ENCODE measurements around the gene SYNDIG1. TPM values are rescaled to one million over a fixed set of nuclear protein-coding genes. Genes with fewer than 3 reads are reported as not detected.

The SYNDIG1 gene
- total and polyA plus RNA-seq, 4 donors, result 0.20 to 5.0 (median 0.63) TPM

GRCh38 chr20:24665196-24665595 lies 195.8 kb downstream of the SYNDIG1 start:
- DNase-seq, result no peak
- Histone ChIP-seq H3K27me3 (ENCODE audit: control insufficient read depth in 3 of 3, insufficient read depth in 3 of 3, low read length in 2 of 3) (peaks cover 0 to 10% (median 0%) of the 10 kb centered on the region in 3 donors), H3K4me3 (no peak overlapping the region), H3K27ac (ENCODE audit: low read depth in 1 of 2, low read length in 1 of 2) (no peak overlapping the region), H3K9me3 (ENCODE audit: control insufficient read depth in 4 of 4, insufficient read depth in 3 of 4, low read length in 3 of 4) (no peaks in the 10 kb centered on the region), H3K9ac (ENCODE audit: insufficient read depth in 1 of 2, low read length in 2 of 2) (no peak overlapping the region), H3K36me3 (ENCODE audit: control insufficient read depth in 4 of 4, insufficient read depth in 4 of 4, low read length in 4 of 4) (no peaks in the 10 kb centered on the region), H3K4me1 (ENCODE audit: control insufficient read depth in 5 of 5, insufficient read depth in 5 of 5, low read length in 5 of 5) (peaks cover 0 to 12% (median 5%) of the 10 kb centered on the region in 5 donors)
- no peak for ATAC-seq (ENCODE audit: insufficient read depth, low FRiP score)
- no peak for TF ChIP-seq CTCF (IDR thresholded peaks at IDR 0.05; ENCODE audit: control extremely low read depth, extremely low read depth)
- WGBS, 2 donors, result 78 to 80% methylated on average over 13 of the region's 13 CpGs

- 88 to 91% methylated on average over 15 of the region's 15 CpGs for WGBS, 2 donors
- ATAC-seq (ENCODE audit: insufficient read depth, low FRiP score), result no peak
- Histone ChIP-seq H3K9me3 (ENCODE audit: control insufficient read depth in 4 of 4, insufficient read depth in 3 of 4, low read length in 3 of 4) (no peaks in the 10 kb centered on the region), H3K9ac (ENCODE audit: insufficient read depth in 1 of 2, low read length in 2 of 2) (no peak overlapping the region), H3K4me1 (ENCODE audit: control insufficient read depth in 5 of 5, insufficient read depth in 5 of 5, low read length in 5 of 5) (peaks cover 0 to 12% (median 5%) of the 10 kb centered on the region in 5 donors), H3K36me3 (ENCODE audit: control insufficient read depth in 4 of 4, insufficient read depth in 4 of 4, low read length in 4 of 4) (no peaks in the 10 kb centered on the region), H3K27me3 (ENCODE audit: control insufficient read depth in 3 of 3, insufficient read depth in 3 of 3, low read length in 2 of 3) (peaks cover 0 to 10% (median 0%) of the 10 kb centered on the region in 3 donors), H3K4me3 (no peak overlapping the region), H3K27ac (ENCODE audit: low read depth in 1 of 2, low read length in 1 of 2) (no peak overlapping the region)
- no peak for TF ChIP-seq CTCF (IDR thresholded peaks at IDR 0.05; ENCODE audit: control extremely low read depth, extremely low read depth)
- no peak for DNase-seq
Observed at GRCh38 chr20:24665741-24666191, 196.3 kb downstream of the SYNDIG1 start.

- no peak for TF ChIP-seq CTCF (IDR thresholded peaks at IDR 0.05; ENCODE audit: control extremely low read depth, extremely low read depth)
- Histone ChIP-seq H3K27me3 (ENCODE audit: control insufficient read depth in 3 of 3, insufficient read depth in 3 of 3, low read length in 2 of 3) (peaks cover 0 to 10% (median 0%) of the 10 kb centered on the region in 3 donors), H3K4me3 (no peak overlapping the region), H3K9me3 (ENCODE audit: control insufficient read depth in 4 of 4, insufficient read depth in 3 of 4, low read length in 3 of 4) (no peaks in the 10 kb centered on the region), H3K36me3 (ENCODE audit: control insufficient read depth in 4 of 4, insufficient read depth in 4 of 4, low read length in 4 of 4) (no peaks in the 10 kb centered on the region), H3K4me1 (ENCODE audit: control insufficient read depth in 5 of 5, insufficient read depth in 5 of 5, low read length in 5 of 5) (peaks cover 0 to 7% (median 2%) of the 10 kb centered on the region in 5 donors), H3K9ac (ENCODE audit: insufficient read depth in 1 of 2, low read length in 2 of 2) (no peak overlapping the region), H3K27ac (ENCODE audit: low read depth in 1 of 2, low read length in 1 of 2) (no peak overlapping the region)
- 88 to 91% methylated on average over 7 of the region's 7 CpGs for WGBS, 2 donors
- ATAC-seq (ENCODE audit: insufficient read depth, low FRiP score), result no peak
- DNase-seq, result no peak
Observed at GRCh38 chr20:24667689-24668383, 198.4 kb downstream of the SYNDIG1 start.

Data from lung (tissue), 12 donors.